T follicular helper cell (primary cell): ENCODE data around the gene FAM193A.
"Not testable (repeated sequence)": the region's sequence is repeated elsewhere in the genome, so short reads cannot be mapped to it uniquely, and the experiment has no call there.

Experiments used
- DNase-seq: peaks from one replicate; pipeline ENCODE4 v3.0.0-alpha.2; 2020; ENCODE audit warnings: low read depth

FAM193A gene

DNA sequence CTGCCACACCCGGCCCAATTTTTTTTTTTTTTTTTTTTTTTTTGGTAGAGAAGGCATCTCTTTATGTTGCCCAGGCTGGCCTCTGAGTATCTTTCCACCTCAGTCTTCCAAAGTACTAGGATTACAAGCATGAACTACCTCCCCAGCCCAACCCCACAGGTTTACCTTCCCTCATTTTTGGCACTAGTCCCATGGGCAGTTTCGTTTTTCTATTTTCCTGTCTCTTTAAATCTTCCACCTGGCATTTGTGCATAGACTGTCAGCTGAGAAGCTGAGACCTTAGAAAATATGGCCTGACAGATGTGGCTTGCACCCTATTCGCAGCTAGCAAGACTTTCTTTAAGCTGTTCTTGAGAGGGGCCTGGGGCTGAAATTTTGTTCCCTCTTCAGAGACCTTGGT lies 191.8 kb downstream of the FAM193A start:
- no peak for DNase-seq

DNA sequence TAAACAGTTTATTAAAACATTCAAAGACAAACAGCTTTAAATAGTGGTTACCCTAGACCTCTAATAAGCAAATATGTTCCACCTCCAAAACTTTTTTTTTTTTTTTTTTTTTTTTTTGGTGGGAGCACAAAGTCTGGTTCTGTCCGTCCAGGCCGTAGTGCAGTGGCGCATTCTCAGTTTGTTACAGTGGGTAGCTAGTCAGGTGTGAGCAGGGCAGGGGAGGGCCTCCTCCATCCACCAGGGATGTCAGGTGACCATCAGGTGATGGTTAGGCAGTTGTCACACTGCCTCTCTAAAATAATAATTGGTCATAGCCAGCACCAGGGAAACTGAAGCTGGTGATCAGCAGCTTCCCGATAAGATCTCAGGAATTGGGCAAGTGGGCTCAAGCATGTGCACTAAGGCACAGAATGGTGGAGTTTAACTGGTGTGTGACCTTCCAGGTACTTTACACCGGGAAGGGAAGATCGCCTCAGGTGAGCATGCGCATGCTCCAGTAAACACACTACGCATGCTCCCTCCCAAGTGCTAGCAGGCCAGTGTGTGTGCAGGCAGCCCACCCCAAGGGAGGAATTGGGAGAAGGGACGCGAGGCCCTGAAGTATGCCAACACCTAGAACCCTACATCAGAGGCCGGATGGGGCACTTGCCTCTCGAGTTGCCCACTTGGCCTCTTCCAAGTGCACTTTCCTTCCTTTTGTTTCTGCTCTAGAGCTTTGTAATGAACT lies 192.5 kb downstream of the FAM193A start:
- DNase-seq, result no peak

DNA sequence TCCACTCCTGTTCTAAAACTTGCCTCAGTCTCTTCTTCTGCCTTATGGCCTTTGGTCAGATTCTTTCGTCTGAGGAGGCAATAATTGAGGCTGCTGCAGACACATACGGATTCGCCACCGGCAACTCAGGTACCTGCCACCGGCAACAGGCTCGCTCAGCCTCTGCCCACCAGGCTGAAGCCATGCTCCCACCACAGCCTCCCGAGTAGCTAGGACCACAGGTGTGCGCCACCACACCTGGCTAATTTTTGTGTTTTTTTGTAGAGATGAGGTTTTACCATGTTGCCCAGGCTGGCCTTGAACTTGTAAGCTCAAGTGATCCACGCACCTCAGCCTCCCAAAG lies 193.1 kb downstream of the FAM193A start:
- DNase-seq, result no peak

- DNase-seq, result no peak
Measured at GRCh38 chr4:2731907-2732317, 195.5 kb downstream of the FAM193A start.

- no peak for DNase-seq
Measured at GRCh38 chr4:2732526-2732925, 196.1 kb downstream of the FAM193A start.

- DNase-seq, result no peak
Measured at GRCh38 chr4:2733001-2733843, 196.8 kb downstream of the FAM193A start.

- DNase-seq, result no peak
Measured at GRCh38 chr4:2733844-2734574, 197.6 kb downstream of the FAM193A start.

GRCh38 chr4:2734612-2735011 lies 198.2 kb downstream of the FAM193A start:
- no peak for DNase-seq

- no peak for DNase-seq
Measured at GRCh38 chr4:2735869-2736268, 199.4 kb downstream of the FAM193A start.

DNA sequence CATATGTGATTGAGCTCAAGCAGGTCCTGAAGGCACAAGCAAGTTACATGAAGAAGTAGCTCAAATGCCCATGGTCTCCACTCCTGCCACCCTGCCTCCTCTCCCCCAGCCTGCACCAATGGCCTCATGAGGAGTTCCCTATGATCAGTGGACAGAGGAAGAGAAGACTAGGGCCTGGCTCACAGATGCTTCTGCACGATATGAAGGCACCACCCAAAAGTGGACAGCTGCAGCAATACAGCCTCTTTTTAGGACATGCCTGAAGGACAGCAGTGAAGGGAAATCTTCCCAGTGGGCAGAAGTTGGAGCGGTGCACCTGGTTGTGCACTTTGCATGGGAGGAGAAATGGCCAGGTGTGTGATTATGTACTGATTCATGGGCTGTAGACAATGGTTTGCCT lies 201.8 kb downstream of the FAM193A start:
- DNase-seq, result not testable (repeated sequence)

DNA sequence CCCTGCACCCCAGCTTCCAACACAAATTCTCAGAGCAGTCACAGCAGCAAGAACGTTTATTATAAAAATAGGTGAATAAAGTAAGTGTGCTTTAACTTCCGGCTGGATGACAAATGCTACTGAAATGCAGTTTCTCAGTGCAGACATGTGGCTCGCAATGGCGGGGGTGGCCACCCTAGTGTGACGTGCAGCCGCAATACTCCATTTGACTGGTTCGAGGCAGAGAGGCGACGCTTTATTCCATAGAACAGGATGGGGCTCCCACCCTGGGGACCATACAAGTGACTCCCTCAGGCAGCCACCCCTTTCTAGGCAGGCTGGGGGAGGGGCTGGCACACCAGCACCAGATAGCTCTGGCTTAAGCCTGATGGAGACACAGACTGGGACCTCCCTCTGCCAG lies 205.2 kb downstream of the FAM193A start:
- DNase-seq, result no peak

DNA sequence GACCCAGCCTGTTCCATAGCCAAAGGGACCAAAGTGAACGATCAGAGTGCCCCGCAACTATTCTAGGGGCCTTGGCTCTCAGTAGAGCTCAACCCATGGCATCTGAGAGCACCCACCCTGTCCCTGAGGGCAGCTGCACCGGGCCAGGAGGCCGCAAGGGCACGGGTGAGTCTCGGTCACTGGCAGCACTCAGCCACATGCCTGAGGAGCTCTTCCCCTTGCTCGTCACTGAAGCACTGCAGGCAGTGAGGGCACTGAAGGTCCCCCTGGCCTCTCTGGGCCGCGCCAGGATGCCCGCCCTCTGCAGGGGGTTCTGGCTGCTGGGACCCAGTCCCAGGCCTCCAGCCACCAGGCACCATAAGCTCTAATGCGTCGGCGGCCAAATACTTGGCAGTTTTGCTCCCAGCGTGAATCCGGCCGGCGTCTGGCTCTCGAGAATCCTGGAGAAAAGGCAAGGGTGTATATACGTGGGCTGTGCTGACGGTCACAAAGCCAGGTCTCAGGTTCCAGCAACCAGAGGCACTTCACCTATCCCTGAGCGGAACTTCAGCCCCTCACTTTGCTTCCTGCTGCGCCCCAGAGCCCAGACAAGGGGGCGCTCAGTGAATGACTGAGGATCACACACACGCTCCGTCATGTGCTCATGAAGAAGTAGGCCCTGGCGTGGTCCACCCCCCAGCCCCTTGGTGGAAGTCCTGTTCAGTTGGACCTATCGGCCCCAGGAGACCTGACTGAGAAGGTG lies 205.8 kb downstream of the FAM193A start:
- no peak for DNase-seq

GRCh38 chr4:2742823-2743517 lies 206.5 kb downstream of the FAM193A start:
- DNase-seq, result no peak

DNA sequence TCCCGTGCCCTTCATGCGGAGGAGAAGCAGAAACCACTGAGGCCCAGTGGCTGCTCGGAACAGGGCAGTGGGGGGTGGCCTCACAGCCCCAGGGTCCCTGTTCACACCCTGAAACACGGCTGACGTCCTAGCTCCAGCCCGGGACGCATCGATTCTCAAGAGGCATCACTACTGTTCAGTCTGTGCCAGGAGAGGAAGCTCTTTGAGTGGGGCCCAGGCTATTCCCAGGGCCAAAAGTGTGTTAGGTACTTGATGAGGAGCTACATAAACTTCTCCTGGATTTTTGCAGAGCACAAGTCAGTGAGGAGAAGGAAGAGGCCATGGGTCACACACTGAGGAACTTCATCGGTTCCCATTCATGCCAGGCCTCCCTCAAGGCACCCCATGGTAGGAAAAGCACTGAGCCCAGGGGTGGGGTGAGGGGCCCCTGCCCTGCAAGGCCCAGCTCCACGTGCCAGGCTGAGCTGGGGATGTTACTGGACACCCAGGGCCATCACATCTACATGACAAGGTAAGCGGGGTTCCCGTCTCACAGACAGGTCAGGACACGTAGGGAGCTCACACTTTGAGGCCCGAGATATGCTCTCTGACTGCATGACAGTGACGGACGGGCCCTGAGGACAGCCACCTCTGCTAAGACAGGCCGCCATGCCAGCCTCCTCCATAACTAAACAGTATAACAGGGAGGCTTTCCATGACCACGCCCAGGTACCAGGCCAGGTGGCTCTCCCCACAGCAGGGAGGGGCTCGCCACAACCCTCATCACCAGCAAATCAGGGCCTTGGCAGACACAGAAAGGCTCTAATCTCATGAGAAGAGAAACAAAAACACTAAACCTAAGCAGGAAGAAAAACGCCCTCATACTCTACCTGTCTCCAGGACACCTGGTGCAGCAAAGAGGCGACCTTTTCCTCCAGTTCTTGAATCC lies 207.3 kb downstream of the FAM193A start:
- no peak for DNase-seq

GRCh38 chr4:2744576-2745270 lies 208.3 kb downstream of the FAM193A start:
- DNase-seq, result no peak

GRCh38 chr4:2745516-2745915 lies 209.1 kb downstream of the FAM193A start:
- DNase-seq, result no peak

DNA sequence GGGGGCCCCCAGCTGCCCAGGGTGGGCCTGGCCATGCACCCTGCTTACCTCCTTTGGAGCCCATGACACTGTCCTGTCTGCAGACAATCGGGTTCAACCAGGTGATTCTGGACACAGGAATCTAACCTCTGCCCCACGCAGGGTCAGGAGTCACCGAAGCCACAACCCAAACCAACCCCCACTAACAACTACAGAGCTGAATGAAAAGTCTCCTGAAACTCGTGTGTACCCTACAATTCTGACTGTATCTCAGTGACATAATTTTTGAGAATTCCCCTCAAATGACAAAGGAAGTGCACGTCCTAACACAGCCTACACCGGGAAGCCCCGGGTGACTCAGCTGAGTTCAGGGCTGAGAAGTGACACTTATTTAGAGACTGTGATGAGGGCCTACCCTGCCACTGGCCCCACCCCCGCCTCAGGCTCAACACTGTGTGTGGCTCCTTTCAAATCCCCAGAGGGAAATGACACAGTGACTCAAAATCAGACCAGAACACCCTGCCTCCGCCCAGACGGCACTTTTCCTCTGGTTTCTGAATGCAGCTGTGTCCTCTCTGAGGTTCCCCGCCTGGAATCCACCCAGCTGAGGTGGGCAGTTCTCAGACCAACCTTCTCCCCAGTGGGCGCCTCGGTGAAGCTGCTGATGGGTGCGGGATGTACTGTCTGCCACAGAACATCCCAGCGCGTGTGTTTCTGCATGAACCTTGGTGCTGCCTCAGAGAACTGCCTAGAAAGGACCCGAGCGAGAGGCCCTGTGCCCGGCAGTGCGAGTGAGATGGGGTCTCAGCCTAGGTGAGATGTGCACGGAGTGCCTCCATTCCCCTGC lies 209.7 kb downstream of the FAM193A start:
- DNase-seq, result peak; percentile 73

DNA sequence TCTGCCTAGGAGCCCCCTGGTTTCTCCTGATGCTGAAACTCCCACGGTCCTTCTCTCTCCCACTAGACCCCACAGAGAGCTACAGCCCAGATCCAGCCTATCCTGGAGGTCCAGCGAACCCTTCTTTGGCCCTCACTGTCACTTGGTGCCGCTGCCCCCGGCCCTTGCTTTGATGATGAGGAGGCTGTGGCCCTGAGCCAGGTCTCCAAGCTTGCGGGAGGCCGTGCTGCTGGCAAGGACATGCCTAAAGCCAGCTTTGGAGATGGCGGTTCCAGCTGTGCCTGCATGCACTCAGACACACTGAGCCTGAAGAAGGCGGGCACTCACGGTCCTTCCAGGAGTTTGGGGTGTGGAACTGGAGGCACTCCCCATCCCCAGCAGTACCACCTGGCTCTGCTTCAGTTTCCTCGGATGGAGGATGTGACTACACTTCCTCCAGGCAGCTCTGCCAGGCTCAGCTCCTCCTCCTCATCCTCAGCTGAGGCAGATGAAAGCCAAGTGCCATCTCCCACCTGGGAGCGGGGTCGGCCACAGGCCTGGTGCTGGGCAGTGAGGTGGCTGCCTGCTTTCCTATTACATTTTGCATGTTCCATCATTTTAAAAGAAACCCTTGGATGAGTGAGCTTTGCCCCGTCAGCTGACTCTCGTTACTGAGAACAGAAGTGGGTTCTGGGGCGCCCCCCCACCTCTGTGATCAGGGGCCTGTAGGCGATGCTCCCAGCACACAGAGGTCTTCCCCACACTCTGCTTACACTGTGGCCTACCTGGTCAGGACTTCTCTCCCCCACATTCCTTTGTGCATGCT lies 210.6 kb downstream of the FAM193A start:
- DNase-seq, result no peak
